Measurements from ENCODE around the gene PLXNA2. TPM values are rescaled to one million over a fixed set of nuclear protein-coding genes. Genes with fewer than 3 reads are reported as not detected.

Gene PLXNA2
- total RNA-seq, 1 experiment from 2014 or later: 0.06 TPM

DNA sequence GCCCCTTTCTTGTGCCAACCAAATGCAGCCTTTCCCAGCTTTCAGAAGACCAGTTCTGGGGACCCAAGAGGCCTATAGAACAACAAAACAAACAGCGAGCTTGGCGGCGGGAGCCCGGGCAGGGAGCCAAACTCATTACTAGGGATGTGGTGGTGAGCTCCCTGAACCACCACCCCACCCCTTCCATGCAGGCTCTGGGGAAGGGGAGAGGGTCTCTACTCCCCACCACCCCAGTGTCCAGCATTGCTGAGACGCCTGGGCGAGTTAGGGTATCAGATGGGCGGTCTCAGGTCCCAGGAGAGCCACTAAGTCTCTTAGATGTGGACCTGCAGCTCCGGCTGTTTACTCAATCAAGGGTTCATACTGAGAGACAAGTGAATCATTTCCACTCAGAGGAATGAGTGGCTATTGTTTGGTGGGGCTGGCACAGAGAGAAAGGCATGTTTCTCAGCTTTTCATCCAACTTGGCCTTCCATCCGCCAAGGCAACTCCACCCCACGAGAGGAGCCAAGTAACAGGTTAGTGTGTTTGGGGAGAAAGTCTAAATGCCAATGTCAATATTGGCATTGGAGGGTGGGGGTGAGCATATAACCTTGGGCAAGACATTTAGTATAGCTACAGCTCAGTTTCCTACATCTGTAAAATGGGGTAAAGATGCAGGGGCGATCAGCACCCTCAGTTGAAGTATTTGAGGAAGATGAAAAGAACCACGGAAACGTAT is 40.9 kb downstream of the PLXNA2 start:
- intact Hi-C loops (cut with micrococcal nuclease; ENCODE audit: unreplicated experiment): no loop called here
- TF ChIP-seq EZH2 (IDR thresholded peaks at IDR 0.05; ENCODE audit: borderline replicate concordance, low read depth, low read length, poor library complexity, severe bottlenecking): no peak
- TF ChIP-seq, protein P1, sequence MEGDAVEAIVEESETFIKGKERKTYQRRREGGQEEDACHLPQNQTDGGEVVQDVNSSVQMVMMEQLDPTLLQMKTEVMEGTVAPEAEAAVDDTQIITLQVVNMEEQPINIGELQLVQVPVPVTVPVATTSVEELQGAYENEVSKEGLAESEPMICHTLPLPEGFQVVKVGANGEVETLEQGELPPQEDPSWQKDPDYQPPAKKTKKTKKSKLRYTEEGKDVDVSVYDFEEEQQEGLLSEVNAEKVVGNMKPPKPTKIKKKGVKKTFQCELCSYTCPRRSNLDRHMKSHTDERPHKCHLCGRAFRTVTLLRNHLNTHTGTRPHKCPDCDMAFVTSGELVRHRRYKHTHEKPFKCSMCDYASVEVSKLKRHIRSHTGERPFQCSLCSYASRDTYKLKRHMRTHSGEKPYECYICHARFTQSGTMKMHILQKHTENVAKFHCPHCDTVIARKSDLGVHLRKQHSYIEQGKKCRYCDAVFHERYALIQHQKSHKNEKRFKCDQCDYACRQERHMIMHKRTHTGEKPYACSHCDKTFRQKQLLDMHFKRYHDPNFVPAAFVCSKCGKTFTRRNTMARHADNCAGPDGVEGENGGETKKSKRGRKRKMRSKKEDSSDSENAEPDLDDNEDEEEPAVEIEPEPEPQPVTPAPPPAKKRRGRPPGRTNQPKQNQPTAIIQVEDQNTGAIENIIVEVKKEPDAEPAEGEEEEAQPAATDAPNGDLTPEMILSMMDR (conservative IDR thresholded peaks at IDR 0.05; ENCODE audit: low read depth, low read length): no peak
- Histone ChIP-seq H3K4me3 (ENCODE audit: low read depth, low read length, poor library complexity, severe bottlenecking) (no peak overlapping the region), H3K36me3 (ENCODE audit: insufficient read depth, low read length, poor library complexity, severe bottlenecking) (no peaks in the 10 kb centered on the region), H3K9me3 (ENCODE audit: low read depth, low read length, poor library complexity, severe bottlenecking) (no peaks in the 10 kb centered on the region), H3K27ac (ENCODE audit: low read depth, low read length, poor library complexity, severe bottlenecking) (no peak overlapping the region), H3K27me3 (replicated peaks; ENCODE audit: insufficient read depth, low read depth, low read length, poor library complexity) (no peaks in the 10 kb centered on the region), H3K4me1 (ENCODE audit: insufficient read depth, low read length, poor library complexity, severe bottlenecking) (peaks cover 10% of the 10 kb centered on the region)
- CTCF ChIA-PET: no interaction called here
- BruUV-seq (replicated peaks): no TSS peak
- POLR2A ChIA-PET (ENCODE audit: low non-redundant PET): no interaction called here
- DNase-seq (ENCODE audit: low spot score): peak; percentile 69

- TF ChIP-seq, protein P1 (conservative IDR thresholded peaks at IDR 0.05; ENCODE audit: low read depth, low read length): no peak
- TF ChIP-seq EZH2 (IDR thresholded peaks at IDR 0.05; ENCODE audit: borderline replicate concordance, low read depth, low read length, poor library complexity, severe bottlenecking): no peak
- H3K9me3 ChIP-seq (ENCODE audit: low read depth, low read length, poor library complexity, severe bottlenecking): no peaks in the 10 kb centered on the region
- H3K27me3 ChIP-seq (replicated peaks; ENCODE audit: insufficient read depth, low read depth, low read length, poor library complexity): no peaks in the 10 kb centered on the region
- CTCF ChIA-PET: no interaction called here
- no peak overlapping the region for H3K27ac ChIP-seq (ENCODE audit: low read depth, low read length, poor library complexity, severe bottlenecking)
- DNase-seq (ENCODE audit: low spot score): no peak
- no peaks in the 10 kb centered on the region for H3K36me3 ChIP-seq (ENCODE audit: insufficient read depth, low read length, poor library complexity, severe bottlenecking)
- BruUV-seq (replicated peaks): no TSS peak
- POLR2A ChIA-PET (ENCODE audit: low non-redundant PET): no interaction called here
- no peak overlapping the region for H3K4me3 ChIP-seq (ENCODE audit: low read depth, low read length, poor library complexity, severe bottlenecking)
- H3K4me1 ChIP-seq (ENCODE audit: insufficient read depth, low read length, poor library complexity, severe bottlenecking): peaks cover 10% of the 10 kb centered on the region
- intact Hi-C loops (cut with micrococcal nuclease; ENCODE audit: unreplicated experiment): no loop called here
These were observed 41.7 kb downstream of the PLXNA2 start for GRCh38 chr1:208202333-208202995.

- Histone ChIP-seq H3K27ac (ENCODE audit: low read depth, low read length, poor library complexity, severe bottlenecking) (no peak overlapping the region), H3K9me3 (ENCODE audit: low read depth, low read length, poor library complexity, severe bottlenecking) (no peaks in the 10 kb centered on the region), H3K4me1 (ENCODE audit: insufficient read depth, low read length, poor library complexity, severe bottlenecking) (peaks cover 10% of the 10 kb centered on the region), H3K36me3 (ENCODE audit: insufficient read depth, low read length, poor library complexity, severe bottlenecking) (no peaks in the 10 kb centered on the region), H3K4me3 (ENCODE audit: low read depth, low read length, poor library complexity, severe bottlenecking) (no peak overlapping the region), H3K27me3 (replicated peaks; ENCODE audit: insufficient read depth, low read depth, low read length, poor library complexity) (no peaks in the 10 kb centered on the region)
- TF ChIP-seq, protein P1 (conservative IDR thresholded peaks at IDR 0.05; ENCODE audit: low read depth, low read length): no peak
- ChIA-PET POLR2A (ENCODE audit: low non-redundant PET) (no interaction called here), CTCF (no interaction called here)
- DNase-seq (ENCODE audit: low spot score): peak; percentile 18
- intact Hi-C loops (cut with micrococcal nuclease; ENCODE audit: unreplicated experiment): no loop called here
- no TSS peak for BruUV-seq (replicated peaks)
These were observed 43.0 kb downstream of the PLXNA2 start for GRCh38 chr1:208201229-208201628.
